HepG2 (cell line): ENCODE data around the gene RRP12.

Experiments
- ARID4A ChIP-seq: sonication (generic); formaldehyde crosslinking; IDR thresholded peaks from 2 replicates; pipeline ENCODE4 v1.5.0; 2020; ENCODE audit warnings: mild to moderate bottlenecking, missing genetic modification reagents, borderline replicate concordance
- EZH2 ChIP-seq: conservative IDR thresholded peaks from 2 replicates; pipeline ENCODE4 v1.6.1; 2012; ENCODE audit warnings: mild to moderate bottlenecking, low read depth, low read length, moderate library complexity
- ZNF121 ChIP-seq: sonication (generic); formaldehyde crosslinking; IDR thresholded peaks from 2 replicates; pipeline ENCODE4 v1.5.0; 2020; ENCODE audit warnings: mild to moderate bottlenecking, missing genetic modification reagents
- ZNF232 ChIP-seq: sonication (generic); formaldehyde crosslinking; IDR thresholded peaks from 2 replicates; pipeline ENCODE4 v1.4.0; 2020; ENCODE audit warnings: missing genetic modification reagents, borderline replicate concordance
- ZNF777 ChIP-seq: sonication (generic); formaldehyde crosslinking; IDR thresholded peaks from 2 replicates; pipeline ENCODE4 v1.4.0; 2020; ENCODE audit warnings: missing genetic modification reagents

- no peak for TF ChIP-seq ARID4A (CRISPR knock-in tag)
- no peak for TF ChIP-seq ZNF121 (CRISPR knock-in tag)
- TF ChIP-seq ZNF232 (CRISPR knock-in tag): no peak
- TF ChIP-seq EZH2: no peak
- TF ChIP-seq ZNF777: no peak
These were observed 6.8 kb upstream of the RRP12 start for GRCh38 chr10:97407952-97408248.
